ENCODE measurements around the gene ALDH4A1. TPM values are rescaled to one million over a fixed set of nuclear protein-coding genes. Genes with fewer than 3 reads are reported as not detected.

The ALDH4A1 gene
- polyA plus RNA-seq (2011; rRNA removed) (18.1 and 36.6 TPM in 2 replicates), polyA minus RNA-seq (2011; rRNA and poly(A)+ RNA removed) (11.5 and 18.8 TPM in 2 replicates)

- H3K36me3 ChIP-seq (ENCODE audit: control insufficient read depth, insufficient read depth, low read length): peaks cover 5% of the 10 kb centered on the region
- TF ChIP-seq CTCF (IDR thresholded peaks at IDR 0.05; ENCODE audit: insufficient read depth, low read depth, low read length): no peak
- peak within 1 kb of the TSS; percentile 58 for H3K4me3 ChIP-seq (ENCODE audit: low read depth, low read length)
- CTCF ChIA-PET: interaction anchor here (0.7 to 1.9 kb wide), 10 partner anchors 9 to 123 kb away, joined by 3 to 16 read pairs (median 4); no protein-coding TSS in a partner anchor
- no peaks in the 10 kb centered on the region for H3K27me3 ChIP-seq (ENCODE audit: control insufficient read depth, insufficient read depth, low read length)
- peak; percentile 93 for DNase-seq (ENCODE audit: low read depth)
- POLR2A ChIA-PET: interaction anchor here (0.9 to 1.1 kb wide), 2 partner anchors 12 to 48 kb away, joined by 3 to 4 read pairs; no protein-coding TSS in a partner anchor
These were observed at the start of gene ALDH4A1 for GRCh38 chr1:18902523-18903290. TSS of gene ALDH4A1 (minus strand) at chr1:18902555. CDS start at chr1:18902523, 32 bp downstream.

- no peak for TF ChIP-seq CTCF (IDR thresholded peaks at IDR 0.05; ENCODE audit: insufficient read depth, low read depth, low read length)
- ChIA-PET POLR2A (no interaction called here), CTCF (interaction anchor here (1.0 to 7.1 kb wide), 2 partner anchors 38 to 45 kb away, joined by 3 to 57 read pairs; no protein-coding TSS in a partner anchor)
- H3K27me3 ChIP-seq (ENCODE audit: control insufficient read depth, insufficient read depth, low read length): no peaks in the 10 kb centered on the region
- no peak for DNase-seq (ENCODE audit: low read depth)
- H3K36me3 ChIP-seq (ENCODE audit: control insufficient read depth, insufficient read depth, low read length): 0 out of 2 replicates have a peak, but pooled peaks cover 1% of the 10 kb centered on the region
- no peak overlapping the region for H3K4me3 ChIP-seq (ENCODE audit: low read depth, low read length)
These were observed 49.5 kb upstream of the ALDH4A1 start for GRCh38 chr1:18951818-18952391.

- no peak for TF ChIP-seq CTCF (IDR thresholded peaks at IDR 0.05; ENCODE audit: insufficient read depth, low read depth, low read length)
- H3K36me3 ChIP-seq (ENCODE audit: control insufficient read depth, insufficient read depth, low read length): 0 out of 2 replicates have a peak, but pooled peaks cover 1% of the 10 kb centered on the region
- POLR2A ChIA-PET: interaction anchor here (1.2 kb wide), 1 partner anchor 49 kb away, joined by 3 read pairs; the partner anchor contains the start of gene ALDH4A1
- DNase-seq (ENCODE audit: low read depth): no peak
- H3K27me3 ChIP-seq (ENCODE audit: control insufficient read depth, insufficient read depth, low read length): no peaks in the 10 kb centered on the region
- CTCF ChIA-PET: interaction anchor here (1.0 to 7.1 kb wide), 3 partner anchors 10 to 44 kb away, joined by 3 to 57 read pairs (median 3); no protein-coding TSS in a partner anchor
- no peak overlapping the region for H3K4me3 ChIP-seq (ENCODE audit: low read depth, low read length)
These were observed 49.1 kb upstream of the ALDH4A1 start for GRCh38 chr1:18951416-18951815.

GRCh38 chr1:18950401-18951026 lies 48.2 kb upstream of the ALDH4A1 start:
- CTCF ChIA-PET: interaction anchor here (1.0 to 7.1 kb wide), 6 partner anchors 9 to 42 kb away, joined by 3 to 57 read pairs (median 3); no protein-coding TSS in a partner anchor
- TF ChIP-seq CTCF (IDR thresholded peaks at IDR 0.05; ENCODE audit: insufficient read depth, low read depth, low read length): no peak
- POLR2A ChIA-PET: interaction anchor here (1.2 kb wide), 1 partner anchor 48 kb away, joined by 3 read pairs; the partner anchor contains the start of gene ALDH4A1
- no peaks in the 10 kb centered on the region for H3K27me3 ChIP-seq (ENCODE audit: control insufficient read depth, insufficient read depth, low read length)
- H3K36me3 ChIP-seq (ENCODE audit: control insufficient read depth, insufficient read depth, low read length): 0 out of 2 replicates have a peak, but pooled peaks cover 1% of the 10 kb centered on the region
- no peak for DNase-seq (ENCODE audit: low read depth)
- H3K4me3 ChIP-seq (ENCODE audit: low read depth, low read length): peak overlapping the region; percentile 33

All from BJ (cell line).